Vagina (tissue), 2 donors: Measurements from ENCODE around the gene RGS3.
"Not testable (repeated sequence)": the region's sequence is repeated elsewhere in the genome, so short reads cannot be mapped to it uniquely, and the experiment has no call there.

ENCODE experiments used
- POLR2A ChIP-seq, 2 donors: fragments of 450-650 bp; IDR thresholded peaks; one replicate each; pipeline ENCODE4 v1.6.1; 2017; ENCODE audit warnings: antibody characterized with exemption in 2 of 2, mild to moderate bottlenecking in 2 of 2, moderate library complexity in 2 of 2
- POLR2AphosphoS5 ChIP-seq, 2 donors: sonication (generic); formaldehyde crosslinking; IDR thresholded peaks; one replicate each; pipeline ENCODE4 v1.9.0; 2017; ENCODE audit warnings: antibody characterized with exemption in 2 of 2, mild to moderate bottlenecking in 2 of 2, low read depth in 1 of 2; ENCODE audit not compliant: insufficient read depth in 1 of 2
- TF ChIP-seq, protein P1 (sequence below), 3 experiments: fragments of 450-650 bp in 2 of 3; fragments of 200-600 bp in 1 of 3; sonication (generic) in 1 of 3; IDR thresholded peaks; one replicate each; pipeline ENCODE4 v1.5.1; 2017 to 2019; ENCODE audit warnings: antibody characterized with exemption in 3 of 3, mild to moderate bottlenecking in 2 of 3, moderate library complexity in 2 of 3

DNA sequence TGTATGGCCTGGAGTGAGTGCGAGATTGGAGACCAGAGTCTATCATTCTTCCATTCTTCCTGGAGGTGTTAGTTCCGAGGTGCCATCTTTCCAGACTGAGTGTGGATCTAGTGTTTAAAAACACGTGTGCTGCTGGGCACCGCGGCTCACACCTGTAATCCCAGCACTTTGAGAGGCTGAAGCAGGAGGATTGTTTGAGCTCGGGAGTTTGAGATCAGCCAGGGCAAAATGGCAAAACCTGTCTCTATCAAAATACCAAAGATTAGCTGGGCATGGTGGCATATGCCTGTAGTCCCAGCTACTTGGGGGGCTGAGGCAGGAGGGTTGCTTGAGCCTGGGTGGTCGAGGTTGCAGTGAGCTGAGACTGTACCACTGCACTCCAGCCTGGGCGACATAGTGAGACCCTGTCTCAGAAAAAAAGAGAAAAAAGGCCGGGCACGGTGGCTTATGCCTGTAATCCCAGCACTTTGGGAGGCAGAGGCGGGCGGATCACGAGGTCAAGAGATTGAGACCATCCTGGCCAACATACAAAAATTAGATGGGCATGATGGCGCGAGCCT is 176.0 kb downstream of the RGS3 start:
- TF ChIP-seq POLR2A (IDR thresholded peaks at IDR 0.05); POLR2AphosphoS5 (IDR thresholded peaks at IDR 0.05; ENCODE audit: insufficient read depth in 1 of 2, low read depth in 1 of 2): not testable (repeated sequence)
- TF ChIP-seq, protein P1, sequence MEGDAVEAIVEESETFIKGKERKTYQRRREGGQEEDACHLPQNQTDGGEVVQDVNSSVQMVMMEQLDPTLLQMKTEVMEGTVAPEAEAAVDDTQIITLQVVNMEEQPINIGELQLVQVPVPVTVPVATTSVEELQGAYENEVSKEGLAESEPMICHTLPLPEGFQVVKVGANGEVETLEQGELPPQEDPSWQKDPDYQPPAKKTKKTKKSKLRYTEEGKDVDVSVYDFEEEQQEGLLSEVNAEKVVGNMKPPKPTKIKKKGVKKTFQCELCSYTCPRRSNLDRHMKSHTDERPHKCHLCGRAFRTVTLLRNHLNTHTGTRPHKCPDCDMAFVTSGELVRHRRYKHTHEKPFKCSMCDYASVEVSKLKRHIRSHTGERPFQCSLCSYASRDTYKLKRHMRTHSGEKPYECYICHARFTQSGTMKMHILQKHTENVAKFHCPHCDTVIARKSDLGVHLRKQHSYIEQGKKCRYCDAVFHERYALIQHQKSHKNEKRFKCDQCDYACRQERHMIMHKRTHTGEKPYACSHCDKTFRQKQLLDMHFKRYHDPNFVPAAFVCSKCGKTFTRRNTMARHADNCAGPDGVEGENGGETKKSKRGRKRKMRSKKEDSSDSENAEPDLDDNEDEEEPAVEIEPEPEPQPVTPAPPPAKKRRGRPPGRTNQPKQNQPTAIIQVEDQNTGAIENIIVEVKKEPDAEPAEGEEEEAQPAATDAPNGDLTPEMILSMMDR (IDR thresholded peaks at IDR 0.05) = not testable (repeated sequence)
